Testis (tissue), 3 donors: ENCODE measurements around the gene PLLP. TPM values are rescaled to one million over a fixed set of nuclear protein-coding genes. Genes with fewer than 3 reads are reported as not detected.

ENCODE experiments used
- DNase-seq: peaks from one replicate; pipeline ENCODE4 v3.0.0-alpha.2; 2019
- H3K27ac ChIP-seq, 2 donors: fragments of 200-600 bp; sonication (generic); one replicate each; pipeline ENCODE4 v1.5.1; 2019
- H3K27me3 ChIP-seq: fragments of 200-600 bp; sonication (generic); one replicate; pipeline ENCODE4 v1.5.1; 2019
- H3K36me3 ChIP-seq: fragments of 200-600 bp; sonication (generic); one replicate; pipeline ENCODE4 v1.5.1; 2017; ENCODE audit warnings: low read depth; ENCODE audit errors: missing control alignments
- H3K4me1 ChIP-seq: fragments of 200-600 bp; sonication (generic); one replicate; pipeline ENCODE4 v1.5.1; 2019
- H3K4me3 ChIP-seq, 2 donors: fragments of 200-600 bp; sonication (generic); one replicate each; pipeline ENCODE4 v1.5.1; 2017 to 2019
- H3K9me3 ChIP-seq: fragments of 200-600 bp; sonication (generic); one replicate; pipeline ENCODE4 v1.5.1; 2017
- POLR2A ChIP-seq: fragments of 450-650 bp; IDR thresholded peaks from one replicate; pipeline ENCODE4 v1.6.1; 2017; ENCODE audit warnings: antibody characterized with exemption, mild to moderate bottlenecking, moderate library complexity
- WGBS, 2 donors: methylation state at CpG; one replicate each; pipeline ENCODE4 v1.1.5; 2018; 5-methylcytosine and 5-hydroxymethylcytosine counted together
- intact Hi-C: fragments of 100-400 bp; cut with DNase I; formaldehyde crosslinking; loops from one replicate; pipeline ENCODE4 v1.15.1; 2023; ENCODE audit warnings: low total_unique reads
- polyA plus RNA-seq: library from polyadenylated mRNA; stranded (reverse); fragments of 350-450 nt; fragmentation: Illumina TruSeq; extraction: RNeasy Lipid Tissue Mini Kit (QIAGEN cat#74804); gene quantifications from one replicate; pipeline ENCODE4 v1.2.3, GENCODE V29; 2014; ENCODE audit warnings: low read depth, low replicate concordance; ENCODE audit not compliant: insufficient read depth
- total RNA-seq, 2 donors: library from RNA; depleted of rRNA; stranded (reverse); fragments of >200 nt; gene quantifications; one replicate each; pipeline ENCODE4 v1.2.3, GENCODE V29; 2016
- TF ChIP-seq, protein P1 (sequence below), 3 experiments: fragments of 450-650 bp in 2 of 3; fragments of 200-600 bp in 1 of 3; sonication (generic) in 1 of 3; IDR thresholded peaks; one replicate each; pipeline ENCODE4 v1.5.1; 2016 to 2019; ENCODE audit warnings: antibody characterized with exemption in 3 of 3, mild to moderate bottlenecking in 2 of 3, moderate library complexity in 1 of 3

PLLP gene
- total and polyA plus RNA-seq, 3 donors from 2014 or later = 15.0 to 39.4 (median 36.1) TPM

- H3K4me1 ChIP-seq = peaks cover 18% of the 10 kb centered on the region
- no peaks in the 10 kb centered on the region for H3K27me3 ChIP-seq
- no peak overlapping the region for H3K4me3 ChIP-seq
- 72 to 81% methylated on average over 5 of the region's 5 CpGs for WGBS, 2 donors
- intact Hi-C loops = loop anchor here (10.0 kb wide), 2 partner anchors 67 to 217 kb away; partner anchors contain the start of gene CX3CL1
- TF ChIP-seq, protein P1, sequence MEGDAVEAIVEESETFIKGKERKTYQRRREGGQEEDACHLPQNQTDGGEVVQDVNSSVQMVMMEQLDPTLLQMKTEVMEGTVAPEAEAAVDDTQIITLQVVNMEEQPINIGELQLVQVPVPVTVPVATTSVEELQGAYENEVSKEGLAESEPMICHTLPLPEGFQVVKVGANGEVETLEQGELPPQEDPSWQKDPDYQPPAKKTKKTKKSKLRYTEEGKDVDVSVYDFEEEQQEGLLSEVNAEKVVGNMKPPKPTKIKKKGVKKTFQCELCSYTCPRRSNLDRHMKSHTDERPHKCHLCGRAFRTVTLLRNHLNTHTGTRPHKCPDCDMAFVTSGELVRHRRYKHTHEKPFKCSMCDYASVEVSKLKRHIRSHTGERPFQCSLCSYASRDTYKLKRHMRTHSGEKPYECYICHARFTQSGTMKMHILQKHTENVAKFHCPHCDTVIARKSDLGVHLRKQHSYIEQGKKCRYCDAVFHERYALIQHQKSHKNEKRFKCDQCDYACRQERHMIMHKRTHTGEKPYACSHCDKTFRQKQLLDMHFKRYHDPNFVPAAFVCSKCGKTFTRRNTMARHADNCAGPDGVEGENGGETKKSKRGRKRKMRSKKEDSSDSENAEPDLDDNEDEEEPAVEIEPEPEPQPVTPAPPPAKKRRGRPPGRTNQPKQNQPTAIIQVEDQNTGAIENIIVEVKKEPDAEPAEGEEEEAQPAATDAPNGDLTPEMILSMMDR (IDR thresholded peaks at IDR 0.05) = no peak
- TF ChIP-seq POLR2A = no peak
- H3K36me3 ChIP-seq = no peaks in the 10 kb centered on the region
- no peak overlapping the region for H3K27ac ChIP-seq
- H3K9me3 ChIP-seq = no peaks in the 10 kb centered on the region
- DNase-seq = no peak
These were observed 23.6 kb upstream of the PLLP start for GRCh38 chr16:57308041-57308440.

- no peak for DNase-seq
- Histone ChIP-seq H3K4me1 (peaks cover 18% of the 10 kb centered on the region), H3K27me3 (no peaks in the 10 kb centered on the region), H3K9me3 (no peaks in the 10 kb centered on the region), H3K27ac (no peak overlapping the region), H3K4me3 (no peak overlapping the region), H3K36me3 (no peaks in the 10 kb centered on the region)
- intact Hi-C loops = loop anchor here (10.0 kb wide), 2 partner anchors 67 to 217 kb away; partner anchors contain the start of gene CX3CL1
- WGBS, 2 donors = 86% methylated on average over 5 of the region's 5 CpGs
- TF ChIP-seq, protein P1 (IDR thresholded peaks at IDR 0.05) = no peak
- TF ChIP-seq POLR2A = no peak
These were observed 22.9 kb upstream of the PLLP start for GRCh38 chr16:57307365-57307764.

DNA sequence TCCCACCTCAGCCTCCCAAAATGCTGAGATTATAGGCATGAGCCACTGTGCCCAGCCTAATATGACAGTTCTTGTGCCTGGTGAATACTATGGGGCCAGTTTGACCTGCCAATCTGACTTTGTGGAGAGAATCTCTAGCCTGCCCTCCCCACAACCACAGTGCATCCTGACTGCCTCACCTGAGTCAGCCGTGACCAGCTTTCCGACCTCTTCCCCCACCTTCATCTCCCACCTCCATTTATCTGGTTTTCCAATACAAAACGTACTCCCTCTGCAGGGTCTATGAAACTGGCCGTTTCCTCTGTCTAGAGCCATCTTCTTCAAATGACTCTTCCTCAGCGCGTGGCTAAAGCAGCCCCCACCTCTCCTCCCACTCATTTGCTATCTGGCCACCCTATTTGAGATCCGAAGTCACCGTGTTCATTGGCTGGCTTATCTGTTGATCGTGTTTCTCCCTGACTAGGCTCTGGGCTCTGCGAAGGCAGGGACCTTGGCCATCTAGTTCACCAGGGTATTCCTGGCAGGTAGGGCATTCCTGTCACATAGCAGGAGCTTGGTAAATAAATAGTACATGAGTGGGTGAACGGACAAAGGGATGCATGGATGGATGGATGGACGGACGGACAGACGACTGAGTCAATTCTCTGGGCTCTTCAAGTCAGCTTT is 22.3 kb upstream of the PLLP start:
- Histone ChIP-seq H3K36me3 (no peaks in the 10 kb centered on the region), H3K4me3 (no peak overlapping the region), H3K27me3 (no peaks in the 10 kb centered on the region), H3K27ac (no peak overlapping the region), H3K4me1 (peaks cover 18% of the 10 kb centered on the region), H3K9me3 (no peaks in the 10 kb centered on the region)
- TF ChIP-seq POLR2A = no peak
- TF ChIP-seq, protein P1 (IDR thresholded peaks at IDR 0.05) = no peak
- WGBS, 2 donors = 73 to 82% methylated on average over 14 of the region's 14 CpGs
- intact Hi-C loops = loop anchor here (10.0 kb wide), 2 partner anchors 68 to 218 kb away; partner anchors contain the start of gene CX3CL1
- DNase-seq = no peak

DNA sequence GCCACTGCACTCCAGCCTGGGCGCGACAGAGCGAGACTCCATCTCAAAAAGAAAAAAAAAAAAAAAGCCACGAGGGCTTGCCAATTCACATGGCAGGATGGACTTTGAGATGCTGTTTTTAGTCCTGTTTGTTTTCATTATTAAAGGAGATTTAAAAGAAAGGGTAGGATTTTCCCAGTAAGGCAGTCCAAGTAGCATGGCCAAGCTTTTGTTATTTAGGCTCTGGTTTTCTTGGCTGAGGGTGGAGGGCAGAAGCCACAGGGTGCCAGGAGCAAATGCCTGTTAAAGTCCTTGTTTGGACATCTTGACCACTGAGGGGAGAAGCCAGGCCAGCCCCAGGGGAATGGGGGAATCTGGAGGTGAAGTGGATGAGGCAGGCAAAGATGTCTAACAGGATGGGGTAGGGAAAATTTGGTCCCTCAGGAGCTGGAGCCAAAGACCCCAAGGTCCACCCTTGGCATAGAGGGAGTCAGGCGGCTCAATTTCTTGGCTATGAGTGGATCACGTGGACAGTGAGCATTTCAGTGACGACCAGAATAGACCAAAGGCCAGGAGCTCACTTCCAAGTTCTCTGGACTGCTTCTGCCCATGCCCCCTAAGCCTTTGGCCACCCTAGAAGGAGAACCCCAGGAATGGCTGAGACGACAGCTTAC is 20.8 kb upstream of the PLLP start:
- Histone ChIP-seq H3K27me3 (no peaks in the 10 kb centered on the region), H3K36me3 (no peaks in the 10 kb centered on the region), H3K4me1 (peaks cover 19% of the 10 kb centered on the region), H3K9me3 (no peaks in the 10 kb centered on the region), H3K27ac (peak overlapping the region; percentile 50 to 86), H3K4me3 (no peak overlapping the region)
- TF ChIP-seq POLR2A = no peak
- TF ChIP-seq, protein P1 (IDR thresholded peaks at IDR 0.05) = no peak
- DNase-seq = peak; percentile 43
- intact Hi-C loops = loop anchor here (10.0 kb wide), 2 partner anchors 70 to 220 kb away; partner anchors contain the start of gene CX3CL1
- 40 to 55% methylated on average over 8 of the region's 8 CpGs for WGBS, 2 donors
